ENCODE data around the gene ESD.

- no peak for TF ChIP-seq CTCF (conservative IDR thresholded peaks at IDR 0.05)
- no peak for TF ChIP-seq ZFX (IDR thresholded peaks at IDR 0.05)
Observed at GRCh38 chr13:46731535-46731934, 65.4 kb downstream of the ESD start.
